NB4 (cell line): ENCODE data around the gene DYNC1I1.

Experiments
- DNase-seq: peaks from one replicate; pipeline ENCODE4 v3.0.0; 2010; ENCODE audit warnings: low read depth
- H3K4me3 ChIP-seq: one replicate; pipeline ENCODE4 v1.5.1; 2011; ENCODE audit warnings: mild to moderate bottlenecking, low read depth, low read length, moderate library complexity
- MYC ChIP-seq: IDR thresholded peaks from 2 replicates; pipeline ENCODE4 v1.6.1; 2011; ENCODE audit warnings: low read depth, low read length
- POLR2A ChIP-seq: IDR thresholded peaks from 2 replicates; pipeline ENCODE4 v1.6.1; 2011; ENCODE audit warnings: mild to moderate bottlenecking; ENCODE audit not compliant: insufficient read length; ENCODE audit errors: extremely low read depth
- TF ChIP-seq, protein P1 (sequence below): IDR thresholded peaks from 2 replicates; pipeline ENCODE4 v1.6.1; 2011; ENCODE audit warnings: low read depth, low read length
- TF ChIP-seq, protein P2 (sequence below): IDR thresholded peaks from one replicate; pipeline ENCODE4 v1.5.1; 2012; ENCODE audit warnings: low read depth, low read length

The DYNC1I1 gene

GRCh38 chr7:95737828-95738505 is 34.4 kb upstream of the DYNC1I1 start:
- H3K4me3 ChIP-seq = no peak overlapping the region
- TF ChIP-seq POLR2A (no peak), MYC (no peak)
- TF ChIP-seq, protein P1, sequence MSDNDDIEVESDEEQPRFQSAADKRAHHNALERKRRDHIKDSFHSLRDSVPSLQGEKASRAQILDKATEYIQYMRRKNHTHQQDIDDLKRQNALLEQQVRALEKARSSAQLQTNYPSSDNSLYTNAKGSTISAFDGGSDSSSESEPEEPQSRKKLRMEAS = no peak
- TF ChIP-seq, protein P2, sequence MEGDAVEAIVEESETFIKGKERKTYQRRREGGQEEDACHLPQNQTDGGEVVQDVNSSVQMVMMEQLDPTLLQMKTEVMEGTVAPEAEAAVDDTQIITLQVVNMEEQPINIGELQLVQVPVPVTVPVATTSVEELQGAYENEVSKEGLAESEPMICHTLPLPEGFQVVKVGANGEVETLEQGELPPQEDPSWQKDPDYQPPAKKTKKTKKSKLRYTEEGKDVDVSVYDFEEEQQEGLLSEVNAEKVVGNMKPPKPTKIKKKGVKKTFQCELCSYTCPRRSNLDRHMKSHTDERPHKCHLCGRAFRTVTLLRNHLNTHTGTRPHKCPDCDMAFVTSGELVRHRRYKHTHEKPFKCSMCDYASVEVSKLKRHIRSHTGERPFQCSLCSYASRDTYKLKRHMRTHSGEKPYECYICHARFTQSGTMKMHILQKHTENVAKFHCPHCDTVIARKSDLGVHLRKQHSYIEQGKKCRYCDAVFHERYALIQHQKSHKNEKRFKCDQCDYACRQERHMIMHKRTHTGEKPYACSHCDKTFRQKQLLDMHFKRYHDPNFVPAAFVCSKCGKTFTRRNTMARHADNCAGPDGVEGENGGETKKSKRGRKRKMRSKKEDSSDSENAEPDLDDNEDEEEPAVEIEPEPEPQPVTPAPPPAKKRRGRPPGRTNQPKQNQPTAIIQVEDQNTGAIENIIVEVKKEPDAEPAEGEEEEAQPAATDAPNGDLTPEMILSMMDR = no peak
- DNase-seq = no peak

DNA sequence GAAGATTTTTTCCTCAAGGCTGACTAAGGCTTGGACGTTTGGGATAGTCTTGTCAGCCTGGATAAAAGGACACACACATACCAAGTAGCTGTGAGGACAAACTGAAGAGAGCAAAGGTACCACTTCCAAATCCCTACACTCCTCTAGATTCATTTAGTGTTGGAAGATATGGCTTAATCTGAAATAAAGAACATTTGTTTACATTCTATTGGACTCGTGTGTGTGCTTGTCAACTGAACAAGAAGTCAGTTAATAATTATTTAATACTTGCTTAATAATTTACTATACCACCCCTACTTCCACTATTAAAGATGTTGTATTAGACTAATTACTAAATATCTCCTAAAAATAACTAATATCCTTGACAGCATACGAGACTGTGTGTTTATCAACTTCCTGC is 23.3 kb upstream of the DYNC1I1 start:
- TF ChIP-seq MYC (no peak), POLR2A (no peak)
- TF ChIP-seq, protein P1 = no peak
- TF ChIP-seq, protein P2 = no peak
- DNase-seq = no peak
- no peak overlapping the region for H3K4me3 ChIP-seq

GRCh38 chr7:95749515-95749914 is 22.8 kb upstream of the DYNC1I1 start:
- TF ChIP-seq POLR2A (no peak), MYC (no peak)
- TF ChIP-seq, protein P2 = no peak
- TF ChIP-seq, protein P1 = no peak
- no peak overlapping the region for H3K4me3 ChIP-seq
- DNase-seq = no peak

- no peak overlapping the region for H3K4me3 ChIP-seq
- no peak for DNase-seq
- TF ChIP-seq, protein P2 = no peak
- TF ChIP-seq POLR2A (no peak), MYC (no peak)
- TF ChIP-seq, protein P1 = no peak
Observed at GRCh38 chr7:95753440-95753839, 18.9 kb upstream of the DYNC1I1 start.

DNA sequence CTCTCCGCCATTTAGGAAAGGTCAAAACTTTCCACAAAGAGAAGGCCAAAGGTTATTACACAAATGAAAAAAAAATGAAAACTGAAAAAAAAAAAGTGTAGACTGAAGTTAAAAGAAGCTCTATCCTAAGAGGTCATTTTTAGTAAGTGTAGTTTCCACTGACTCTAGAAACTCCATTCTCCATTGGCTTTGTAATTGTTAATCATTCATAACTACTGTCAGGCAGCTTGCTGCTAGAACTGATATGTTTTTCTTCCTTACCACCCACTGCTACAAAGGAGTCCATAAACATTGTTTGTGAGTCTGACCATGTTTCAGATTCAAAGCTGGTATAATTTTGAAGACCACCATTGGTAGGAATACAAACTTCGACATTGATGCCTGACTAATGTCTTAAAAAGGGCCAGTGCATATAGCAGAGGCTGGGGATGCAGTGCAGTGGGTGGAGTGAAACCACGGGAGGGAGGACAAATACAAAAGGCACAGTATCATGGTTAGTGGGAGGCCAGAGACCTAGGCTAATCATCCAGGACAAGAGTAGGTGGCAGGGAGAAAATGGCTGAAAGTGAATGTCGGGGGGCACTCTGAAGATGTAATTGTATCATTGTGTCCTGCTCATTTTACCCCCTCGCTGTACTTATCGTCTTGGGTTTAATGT is 16.9 kb upstream of the DYNC1I1 start:
- TF ChIP-seq MYC = no peak
- TF ChIP-seq, protein P1 = no peak
- TF ChIP-seq, protein P2 = no peak
- no peak for TF ChIP-seq POLR2A
- DNase-seq = no peak
- H3K4me3 ChIP-seq = no peak overlapping the region
